ENCODE data around the gene HNRNPA2B1. TPM values are rescaled to one million over a fixed set of nuclear protein-coding genes. Genes with fewer than 3 reads are reported as not detected.

Gene HNRNPA2B1
- total RNA-seq, 2 donors from 2014 or later = 913 to 1,007 TPM

GRCh38 chr7:26227987-26228386 is 27.4 kb upstream of the HNRNPA2B1 start:
- H3K9me3 ChIP-seq (ENCODE audit: control insufficient read depth, low read length) = no peaks in the 10 kb centered on the region
- no peak for DNase-seq
- no peak overlapping the region for H3K4me3 ChIP-seq (ENCODE audit: low read length)
- 100% methylated on average over 2 of the region's 2 CpGs; no CpG with 5 or more reads in 1 of the 2 experiments for WGBS, 2 experiments (ENCODE audit: insufficient coverage in 1 of 2, insufficient read length in 1 of 2)
- no peaks in the 10 kb centered on the region for H3K36me3 ChIP-seq (ENCODE audit: control insufficient read depth, insufficient read depth, low read length)
- Mint-ChIP-seq H3K27ac (no peak overlapping the region), H3K4me3 (no peak overlapping the region), H3K9me3 (peaks cover 11% of the 10 kb centered on the region), H3K36me3 (ENCODE audit: low read depth) (no peaks in the 10 kb centered on the region), H3K4me1 (no peaks in the 10 kb centered on the region), H3K27me3 (ENCODE audit: insufficient read depth) (no peaks in the 10 kb centered on the region)
- no peaks in the 10 kb centered on the region for H3K27me3 ChIP-seq (ENCODE audit: control insufficient read depth, insufficient read depth, low read length, poor library complexity, severe bottlenecking)
- TF ChIP-seq CTCF (conservative IDR thresholded peaks at IDR 0.05) = no peak
- no peaks in the 10 kb centered on the region for H3K4me1 ChIP-seq (ENCODE audit: control insufficient read depth, insufficient read depth, low read length)
- no peak overlapping the region for H3K9ac ChIP-seq (ENCODE audit: extremely low read depth, low read length, poor library complexity, severe bottlenecking)
- H3K27ac ChIP-seq (ENCODE audit: low read depth, low read length) = no peak overlapping the region

GRCh38 chr7:26224359-26224758 is 23.8 kb upstream of the HNRNPA2B1 start:
- H3K36me3 ChIP-seq (ENCODE audit: control insufficient read depth, insufficient read depth, low read length) = no peaks in the 10 kb centered on the region
- H3K4me3 ChIP-seq (ENCODE audit: low read length) = no peak overlapping the region
- WGBS, 2 experiments (ENCODE audit: insufficient coverage in 1 of 2, insufficient read length in 1 of 2) = 86 to 94% methylated on average over 3 to 5 of the region's 5 CpGs
- no peaks in the 10 kb centered on the region for H3K27me3 ChIP-seq (ENCODE audit: control insufficient read depth, insufficient read depth, low read length, poor library complexity, severe bottlenecking)
- Mint-ChIP-seq H3K27me3 (ENCODE audit: insufficient read depth) (no peaks in the 10 kb centered on the region), H3K36me3 (ENCODE audit: low read depth) (no peaks in the 10 kb centered on the region), H3K9me3 (peaks cover 11% of the 10 kb centered on the region), H3K4me3 (no peak overlapping the region), H3K4me1 (no peaks in the 10 kb centered on the region), H3K27ac (no peak overlapping the region)
- no peak for TF ChIP-seq CTCF (conservative IDR thresholded peaks at IDR 0.05)
- DNase-seq = no peak
- H3K27ac ChIP-seq (ENCODE audit: low read depth, low read length) = no peak overlapping the region
- no peaks in the 10 kb centered on the region for H3K4me1 ChIP-seq (ENCODE audit: control insufficient read depth, insufficient read depth, low read length)
- H3K9ac ChIP-seq (ENCODE audit: extremely low read depth, low read length, poor library complexity, severe bottlenecking) = no peak overlapping the region
- H3K9me3 ChIP-seq (ENCODE audit: control insufficient read depth, low read length) = no peaks in the 10 kb centered on the region

- Mint-ChIP-seq H3K4me1 (no peaks in the 10 kb centered on the region), H3K27ac (no peak overlapping the region)
These were observed 15.5 kb upstream of the HNRNPA2B1 start for GRCh38 chr7:26216049-26216448.

More at GRCh38 chr7:26216049-26216448, 15.5 kb upstream of the HNRNPA2B1 start:
- no peak overlapping the region for H3K4me3 ChIP-seq (ENCODE audit: low read length)
- no peaks in the 10 kb centered on the region for H3K9me3 Mint-ChIP-seq
- DNase-seq = no peak
- H3K27me3 ChIP-seq (ENCODE audit: control insufficient read depth, insufficient read depth, low read length, poor library complexity, severe bottlenecking) = no peaks in the 10 kb centered on the region
- no peak overlapping the region for H3K9ac ChIP-seq (ENCODE audit: extremely low read depth, low read length, poor library complexity, severe bottlenecking)
- peaks cover 27% of the 10 kb centered on the region for H3K36me3 ChIP-seq (ENCODE audit: control insufficient read depth, insufficient read depth, low read length)
- no peaks in the 10 kb centered on the region for H3K4me1 ChIP-seq (ENCODE audit: control insufficient read depth, insufficient read depth, low read length)
- no peak for TF ChIP-seq CTCF (conservative IDR thresholded peaks at IDR 0.05)
- no peak overlapping the region for H3K27ac ChIP-seq (ENCODE audit: low read depth, low read length)
- H3K36me3 Mint-ChIP-seq (ENCODE audit: low read depth) = peaks cover 21% of the 10 kb centered on the region
- H3K4me3 Mint-ChIP-seq = no peak overlapping the region
- 67% methylated on average over 2 of the region's 2 CpGs; no CpG with 5 or more reads in 1 of the 2 experiments for WGBS, 2 experiments (ENCODE audit: insufficient coverage in 1 of 2, insufficient read length in 1 of 2)
- H3K9me3 ChIP-seq (ENCODE audit: control insufficient read depth, low read length) = no peaks in the 10 kb centered on the region
- H3K27me3 Mint-ChIP-seq (ENCODE audit: insufficient read depth) = no peaks in the 10 kb centered on the region

Measured in endodermal cell (in vitro differentiated cells).